Activated CD4-positive, alpha-beta T cell treated with anti-CD3 and anti-CD28 coated beads, Interleukin-2, amount 50 U/mL, for 4 hours (primary cell): ENCODE results near the gene SETDB1.

Experiments used
- DNase-seq, 2 experiments: peaks; one replicate each; pipeline ENCODE4 v3.0.0-alpha.2; 2020

Gene SETDB1

DNA sequence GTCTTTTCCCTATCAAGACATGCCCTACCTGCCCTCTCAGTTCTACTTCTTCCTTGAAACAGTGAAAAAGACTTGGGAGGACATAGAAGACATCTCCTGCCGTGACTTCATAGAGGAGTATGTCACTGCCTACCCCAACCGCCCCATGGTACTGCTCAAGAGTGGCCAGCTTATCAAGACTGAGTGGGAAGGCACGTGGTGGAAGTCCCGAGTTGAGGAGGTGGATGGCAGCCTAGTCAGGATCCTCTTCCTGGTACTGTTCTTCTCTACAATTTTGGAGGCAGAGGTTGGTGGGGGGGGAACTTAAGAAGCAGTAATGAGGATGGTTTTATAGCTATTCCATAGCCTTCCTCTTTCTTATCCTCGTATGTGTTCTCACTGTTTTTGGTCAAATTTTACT is 18.7 kb downstream of the SETDB1 start:
- no peak for DNase-seq

DNA sequence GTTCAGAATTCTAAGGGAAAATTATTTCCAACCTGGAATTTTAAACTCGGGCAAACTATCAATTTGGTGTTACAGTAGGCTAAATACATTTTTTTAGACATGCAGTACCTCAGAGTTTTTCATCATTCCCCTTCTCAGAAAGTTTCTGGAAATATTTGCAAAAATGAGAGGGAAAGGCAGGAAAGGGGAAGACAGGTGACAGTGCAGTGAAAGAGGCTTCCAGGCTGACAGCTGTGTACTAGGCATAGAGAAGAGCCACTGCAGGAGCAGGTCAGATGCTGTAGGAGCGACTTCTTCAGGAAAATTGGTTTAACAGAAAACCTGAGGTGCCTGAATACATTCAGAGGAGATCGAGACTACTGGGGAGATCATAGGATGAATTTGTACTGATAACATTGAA is 28.5 kb downstream of the SETDB1 start:
- DNase-seq, result no peak

DNA sequence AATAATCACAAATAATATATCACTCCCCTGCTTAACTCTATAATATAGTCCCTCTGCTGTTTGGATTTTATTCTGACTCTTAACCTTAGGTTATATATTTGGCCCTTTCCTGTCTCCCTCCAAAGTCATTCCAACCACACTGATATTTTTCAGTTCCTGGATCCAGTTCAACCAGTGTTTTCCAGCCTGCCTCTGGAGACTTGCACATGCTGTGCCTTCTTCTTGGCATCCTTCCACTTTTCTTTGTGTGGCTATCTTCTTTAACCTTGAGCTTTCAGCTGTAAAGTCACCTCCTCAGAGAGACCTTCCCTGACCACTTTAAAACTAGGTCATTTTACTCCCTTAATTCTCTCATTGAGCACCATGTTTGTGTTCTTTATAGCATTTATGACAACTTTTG is 29.1 kb downstream of the SETDB1 start:
- no peak for DNase-seq

DNA sequence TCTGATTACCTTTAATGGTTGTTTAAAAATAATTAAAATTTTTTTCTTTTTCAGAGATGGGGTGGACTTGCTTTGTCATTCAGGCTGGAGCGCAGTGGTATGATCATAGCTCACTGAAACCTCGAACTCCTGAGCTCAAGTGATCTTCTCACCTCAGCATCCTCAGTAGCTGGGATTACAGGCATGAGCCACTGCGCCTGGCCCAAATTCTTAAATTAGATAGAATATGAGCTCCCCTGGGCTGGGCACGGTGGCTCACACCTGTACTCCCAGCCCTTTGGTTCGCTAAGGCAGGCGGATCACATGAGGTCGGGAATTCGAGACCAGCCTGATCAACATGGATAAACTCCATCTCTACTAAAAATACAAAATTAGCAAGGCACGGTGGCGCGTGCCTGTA is 31.5 kb downstream of the SETDB1 start:
- no peak for DNase-seq

DNA sequence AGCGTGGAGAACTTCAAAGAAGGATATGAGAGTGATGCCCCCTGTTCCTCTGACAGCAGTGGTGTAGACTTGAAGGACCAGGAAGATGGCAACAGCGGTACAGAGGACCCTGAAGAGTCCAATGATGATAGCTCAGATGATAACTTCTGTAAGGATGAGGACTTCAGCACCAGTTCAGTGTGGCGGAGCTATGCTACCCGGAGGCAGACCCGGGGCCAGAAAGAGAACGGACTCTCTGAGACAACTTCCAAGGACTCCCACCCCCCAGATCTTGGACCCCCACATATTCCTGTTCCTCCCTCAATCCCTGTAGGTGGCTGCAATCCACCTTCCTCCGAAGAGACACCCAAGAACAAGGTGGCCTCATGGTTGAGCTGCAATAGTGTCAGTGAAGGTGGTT is 34.5 kb downstream of the SETDB1 start:
- DNase-seq, result no peak

DNA sequence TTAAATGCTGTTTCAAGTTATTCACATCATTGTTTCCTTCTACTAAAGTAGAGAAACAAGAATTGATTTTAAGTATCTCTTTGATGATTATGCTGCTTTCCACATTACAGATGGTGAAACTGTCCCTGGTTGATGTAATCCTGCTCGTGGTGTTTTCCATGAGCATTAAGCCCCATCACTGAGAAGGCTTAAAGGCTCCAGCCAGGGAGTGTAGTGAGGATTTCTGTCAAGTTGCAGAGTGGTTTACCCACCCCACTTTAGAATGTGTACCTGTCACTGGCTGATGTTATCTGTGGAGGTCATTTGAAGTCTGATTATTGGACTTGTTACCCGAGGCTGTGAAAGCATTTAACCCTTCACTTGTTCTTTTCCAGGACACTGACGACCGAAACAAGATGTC is 35.6 kb downstream of the SETDB1 start:
- DNase-seq, result no peak

DNA sequence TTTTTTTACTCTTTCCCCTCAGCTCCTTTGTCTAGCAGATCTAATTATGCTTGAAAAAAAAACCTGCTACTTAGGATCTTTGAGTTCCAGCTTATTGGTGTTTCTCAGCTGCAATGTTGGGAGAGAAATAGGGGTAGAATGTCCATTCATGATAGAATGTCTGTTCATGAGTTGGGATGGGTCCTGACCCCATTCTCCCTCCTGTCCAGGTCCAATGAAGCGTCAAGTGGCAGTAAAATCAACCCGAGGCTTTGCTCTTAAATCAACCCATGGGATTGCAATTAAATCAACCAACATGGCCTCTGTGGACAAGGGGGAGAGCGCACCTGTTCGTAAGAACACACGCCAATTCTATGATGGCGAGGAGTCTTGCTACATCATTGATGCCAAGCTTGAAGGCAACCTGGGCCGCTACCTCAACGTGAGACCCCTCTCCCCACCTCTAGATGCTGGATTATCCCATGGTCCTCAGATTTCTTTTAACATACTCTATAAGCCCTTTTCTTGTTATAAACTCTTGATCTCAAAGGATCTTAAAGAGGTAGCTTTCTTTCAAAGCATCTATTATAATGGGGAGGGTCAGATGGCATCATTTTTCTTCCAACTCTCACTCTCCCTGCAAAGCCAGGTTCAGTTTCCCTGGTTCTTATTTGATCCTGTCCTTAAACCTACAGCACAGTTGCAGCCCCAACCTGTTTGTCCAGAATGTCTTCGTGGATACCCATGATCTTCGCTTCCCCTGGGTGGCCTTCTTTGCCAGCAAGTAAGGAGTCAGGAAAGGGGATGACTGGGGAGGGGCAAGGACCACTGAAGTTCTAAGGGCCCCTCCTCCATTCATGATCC is 37.4 kb downstream of the SETDB1 start:
- no peak for DNase-seq

DNA sequence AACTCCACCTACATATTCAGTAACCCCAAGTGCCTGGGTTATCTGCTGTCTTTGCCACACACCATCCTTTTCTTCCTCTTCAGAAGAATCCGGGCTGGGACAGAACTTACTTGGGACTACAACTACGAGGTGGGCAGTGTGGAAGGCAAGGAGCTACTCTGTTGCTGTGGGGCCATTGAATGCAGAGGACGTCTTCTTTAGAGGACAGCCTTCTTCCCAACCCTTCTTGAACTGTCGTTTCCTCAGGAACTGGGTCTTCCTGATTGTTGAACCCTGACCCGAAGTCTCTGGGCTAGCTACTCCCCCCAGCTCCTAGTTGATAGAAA is 38.0 kb downstream of the SETDB1 start:
- DNase-seq, result no peak

DNA sequence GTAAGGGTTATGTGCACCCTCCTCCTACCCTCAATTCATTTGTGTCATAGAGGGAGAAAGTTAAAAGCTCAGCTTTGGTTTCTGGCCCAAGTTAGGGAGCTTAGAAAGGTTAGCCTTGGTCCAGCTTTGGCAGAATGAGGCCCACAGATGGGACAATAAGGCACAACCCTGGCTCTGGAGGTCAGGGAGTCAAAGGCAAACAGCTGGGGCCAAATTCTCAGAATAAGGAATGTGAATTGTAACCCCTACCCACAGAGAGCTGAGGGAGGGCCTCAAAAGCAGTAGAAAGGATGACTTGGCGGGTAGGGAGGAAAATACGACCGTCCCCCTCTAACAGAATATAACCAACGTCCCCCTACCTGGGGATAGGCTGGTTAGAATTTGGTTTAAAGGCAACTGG is 39.4 kb downstream of the SETDB1 start:
- no peak for DNase-seq

DNA sequence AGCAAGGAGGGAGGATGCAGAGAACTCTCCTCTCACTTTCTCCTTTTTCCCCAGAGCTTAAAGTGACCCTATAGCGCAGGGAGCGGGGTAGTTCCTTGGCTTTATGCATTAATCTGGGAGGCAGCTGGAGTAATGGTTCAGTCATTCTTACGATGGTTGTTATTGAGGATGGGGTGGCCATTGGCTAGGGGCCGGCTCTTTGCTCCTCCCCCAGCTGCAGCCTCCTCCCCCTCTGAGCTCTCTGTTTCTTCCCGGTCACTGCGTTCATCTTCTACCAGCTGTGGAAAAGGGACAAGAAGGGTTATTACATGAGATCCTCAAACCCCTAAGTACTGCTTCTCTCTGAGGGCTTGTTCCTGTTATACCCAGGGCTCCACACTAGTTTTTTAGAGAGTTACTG is 39.8 kb downstream of the SETDB1 start:
- no peak for DNase-seq

DNA sequence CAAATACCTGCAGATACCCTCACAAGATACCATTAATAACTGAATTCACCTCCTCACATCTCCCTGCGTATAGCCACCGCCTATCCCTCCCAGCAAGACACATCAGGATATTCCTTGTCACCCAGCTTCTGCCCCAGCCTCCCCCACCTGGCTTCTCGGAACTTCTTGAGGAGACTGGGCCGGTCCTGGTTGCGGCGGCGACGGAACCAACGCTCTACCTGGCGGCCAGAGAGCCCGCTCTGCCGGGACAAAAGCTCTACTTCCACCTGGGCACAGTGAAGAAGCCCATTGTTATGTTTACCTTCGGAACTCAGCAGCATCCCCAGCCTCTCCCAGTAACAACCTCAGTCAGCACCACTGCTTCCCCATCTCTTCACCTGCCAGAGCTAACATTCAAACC is 41.8 kb downstream of the SETDB1 start:
- DNase-seq, result no peak

DNA sequence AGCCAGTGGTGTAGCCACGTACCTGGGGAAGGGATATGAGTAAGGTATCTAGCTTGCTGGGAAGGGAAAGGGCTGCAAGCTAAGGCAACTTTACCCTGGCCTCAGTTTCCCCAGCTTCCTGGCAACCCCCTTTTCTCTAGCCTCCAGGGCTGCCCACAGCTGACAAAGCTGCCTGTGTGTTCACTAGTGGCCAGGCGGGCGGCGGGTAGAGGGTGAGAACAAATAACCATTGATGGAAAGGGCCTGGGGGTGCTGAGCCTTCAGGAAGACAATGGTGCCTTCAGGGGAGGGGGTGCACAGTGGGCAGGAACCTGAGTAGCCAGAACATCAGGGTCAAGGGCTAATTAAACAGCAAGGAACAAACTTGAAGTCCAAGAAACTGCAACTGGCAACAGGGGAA is 42.3 kb downstream of the SETDB1 start:
- DNase-seq, result no peak

DNA sequence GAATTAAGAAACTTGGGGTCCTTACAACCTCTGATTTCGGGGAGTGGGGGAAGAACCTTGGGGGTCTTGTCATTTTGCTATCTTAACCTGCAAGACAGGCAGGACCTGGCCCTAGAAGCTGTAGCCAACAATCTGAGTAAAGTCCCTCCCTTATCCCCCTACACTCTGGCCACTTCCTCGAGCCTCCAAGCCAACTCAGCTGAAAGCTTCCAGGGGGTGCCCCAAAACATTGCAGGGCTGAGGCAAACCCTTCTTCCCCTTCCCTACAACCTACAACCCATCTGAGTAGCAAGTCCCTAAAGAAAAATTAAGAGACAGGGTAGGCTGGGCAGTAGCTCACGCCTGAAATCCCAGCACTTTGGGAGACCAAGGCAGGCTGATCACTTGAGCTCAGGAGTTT is 43.5 kb downstream of the SETDB1 start:
- no peak for DNase-seq

DNA sequence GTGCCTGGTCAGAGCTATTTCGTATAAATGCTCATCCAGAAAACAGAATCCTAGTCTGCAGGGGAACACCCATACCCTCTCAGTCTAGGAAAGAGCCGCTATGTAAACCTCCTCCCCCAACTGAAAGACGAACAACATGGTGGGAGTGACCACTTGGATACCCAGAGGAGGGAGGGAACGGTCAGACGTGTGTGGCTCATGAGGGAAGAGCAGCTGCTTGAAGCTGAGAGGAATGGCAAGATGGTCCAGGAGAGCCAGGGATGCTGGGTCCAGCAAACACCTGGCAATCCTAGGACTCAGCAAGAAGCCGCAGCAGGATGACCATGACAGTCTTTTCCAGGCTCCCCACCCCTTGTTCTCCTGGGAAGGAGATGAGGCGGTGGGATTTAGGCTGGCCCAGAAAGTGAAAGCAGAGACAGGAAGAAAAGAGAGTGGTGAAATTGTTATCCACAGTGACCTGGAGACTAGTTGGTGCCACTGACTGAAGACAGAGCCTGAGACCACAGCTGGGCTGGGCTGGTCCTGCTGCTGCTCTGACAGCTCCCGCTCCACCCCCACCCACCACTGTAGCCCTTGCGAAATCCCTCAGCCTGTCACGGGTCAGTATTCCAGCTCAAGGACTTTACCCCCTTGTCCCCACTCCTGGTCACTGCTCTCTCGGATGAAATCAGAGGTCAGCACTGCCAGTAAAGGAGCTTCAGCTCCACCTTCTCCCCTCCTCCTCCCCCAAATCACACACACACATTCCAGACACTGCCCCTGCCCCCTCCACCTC is 44.8 kb downstream of the SETDB1 start:
- DNase-seq, result no peak

DNA sequence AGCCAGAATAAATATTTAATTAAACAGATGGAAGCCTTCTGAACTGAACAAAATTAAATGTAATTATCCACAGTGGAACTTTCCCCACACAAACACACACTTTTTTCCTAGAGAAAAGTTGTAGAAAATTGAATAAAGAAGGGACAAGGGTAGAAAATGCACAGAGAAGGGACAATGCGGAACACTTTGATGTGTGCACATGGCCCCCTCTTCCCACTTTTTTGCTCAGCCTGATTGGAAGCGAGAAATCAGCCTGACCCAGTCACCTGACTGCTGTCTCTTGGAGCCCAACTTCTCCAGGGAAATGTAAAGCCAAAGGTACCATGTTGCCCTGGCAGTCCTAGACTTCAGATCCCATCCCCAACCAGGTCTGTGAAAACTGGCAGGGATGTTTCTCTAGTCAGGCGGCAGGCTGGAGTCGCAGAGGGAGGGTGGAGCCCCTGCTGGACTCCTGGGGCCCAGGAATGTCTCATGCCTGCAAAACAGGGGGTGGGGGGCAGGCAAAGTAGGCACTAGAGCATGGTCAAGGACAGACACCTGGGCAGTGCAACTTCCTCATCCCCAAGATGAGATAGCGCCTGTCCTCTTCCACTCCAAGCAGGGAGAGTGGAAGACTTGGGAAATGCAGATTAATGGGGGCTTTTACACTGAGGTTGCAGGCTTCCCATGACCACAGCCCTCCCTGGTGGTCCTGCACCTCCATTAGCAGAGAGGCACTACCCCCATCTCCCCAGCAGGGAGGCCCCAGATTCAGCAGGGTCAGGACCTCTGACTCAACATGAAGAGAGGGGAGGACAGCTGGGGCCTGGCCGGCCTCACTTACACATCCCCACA is 45.6 kb downstream of the SETDB1 start:
- no peak for DNase-seq

DNA sequence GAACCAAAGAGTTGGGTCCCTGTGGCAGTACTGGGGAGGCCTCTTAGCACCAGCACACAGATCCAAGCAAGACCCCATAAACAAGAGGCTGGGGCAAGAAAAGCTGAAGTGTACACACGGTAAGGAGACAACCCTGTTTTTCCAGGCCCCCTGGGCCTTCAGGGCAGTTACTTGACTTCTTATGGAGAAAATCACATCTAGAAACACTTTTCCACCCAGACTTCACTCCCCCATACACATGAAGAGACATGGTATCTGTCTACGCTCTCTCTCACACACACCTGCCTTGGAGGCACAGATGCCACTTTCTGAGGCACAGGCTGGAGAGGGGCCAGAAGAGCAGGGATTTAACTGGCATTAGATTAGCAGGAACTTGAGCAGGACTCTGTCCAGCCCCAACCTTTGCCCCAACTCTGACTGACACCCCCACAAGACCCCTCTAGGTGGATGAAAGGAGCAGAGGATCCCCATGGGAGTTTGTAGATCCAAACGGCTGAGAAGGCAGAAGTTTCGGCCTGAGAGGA is 46.3 kb downstream of the SETDB1 start:
- no peak for DNase-seq

DNA sequence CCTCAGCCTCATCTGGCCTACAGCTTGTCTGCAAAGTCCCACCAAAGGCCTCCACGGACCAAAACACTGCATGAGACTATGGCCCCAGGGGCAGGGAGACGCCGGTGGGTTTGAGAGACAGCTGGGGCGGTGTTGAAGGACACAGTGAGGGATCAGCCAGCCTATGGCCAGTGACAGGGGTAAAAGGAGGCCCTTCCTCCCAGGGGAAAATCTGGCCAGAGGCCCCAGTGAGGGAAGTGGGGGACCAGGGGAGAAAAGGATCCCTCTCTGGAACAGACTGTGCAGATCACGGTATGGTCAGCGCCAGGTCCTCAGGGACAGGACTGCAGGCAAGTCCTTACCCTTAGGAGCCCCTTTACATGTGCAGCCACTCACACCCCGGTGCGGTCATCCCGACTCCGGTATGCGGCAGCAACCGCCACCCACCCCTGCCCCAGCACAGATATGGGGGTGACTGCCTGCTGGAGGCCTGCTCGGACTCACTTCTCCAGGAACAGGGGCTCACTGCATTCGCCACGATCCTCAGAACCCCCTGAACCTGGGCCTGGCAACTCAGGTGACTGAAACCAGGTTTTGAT is 47.2 kb downstream of the SETDB1 start:
- no peak for DNase-seq

DNA sequence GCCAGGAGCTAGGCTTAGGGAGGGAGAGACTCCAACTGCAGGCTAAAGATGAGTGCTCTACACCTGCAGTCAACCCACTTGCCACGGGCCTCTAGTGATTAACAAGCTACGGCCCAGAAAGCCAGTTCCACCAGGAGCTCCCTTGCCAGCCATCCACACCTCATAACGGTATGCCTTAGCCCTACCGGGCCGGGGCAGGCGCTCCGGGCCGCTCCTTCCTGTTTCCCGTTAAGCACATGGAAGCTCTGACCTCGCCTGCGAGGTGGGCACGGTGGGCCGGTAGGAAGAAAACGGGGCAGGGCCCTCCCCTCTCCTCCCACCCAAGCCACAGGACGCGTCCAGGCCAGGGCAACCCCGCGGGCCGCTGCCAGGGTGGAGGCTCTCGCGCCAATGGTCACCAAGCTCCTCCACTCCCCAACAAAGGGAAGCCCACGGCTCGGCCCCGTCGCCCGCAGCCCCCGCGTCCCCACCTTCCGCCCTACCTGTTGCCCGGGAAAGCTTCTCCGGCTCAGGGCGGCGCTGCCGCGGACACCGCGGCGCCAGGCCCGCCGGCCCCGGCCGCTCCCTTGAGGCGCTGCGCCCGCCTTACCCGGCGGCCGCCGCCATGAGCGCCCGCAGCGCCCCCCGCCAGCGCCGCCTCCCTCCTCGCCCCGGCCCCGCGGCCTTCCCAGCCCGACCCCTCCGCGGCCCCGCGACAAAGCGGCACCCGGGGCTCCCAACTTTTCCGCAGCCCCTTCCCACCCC is 47.8 kb downstream of the SETDB1 start:
- DNase-seq, result peak; percentile 32 to 33

DNA sequence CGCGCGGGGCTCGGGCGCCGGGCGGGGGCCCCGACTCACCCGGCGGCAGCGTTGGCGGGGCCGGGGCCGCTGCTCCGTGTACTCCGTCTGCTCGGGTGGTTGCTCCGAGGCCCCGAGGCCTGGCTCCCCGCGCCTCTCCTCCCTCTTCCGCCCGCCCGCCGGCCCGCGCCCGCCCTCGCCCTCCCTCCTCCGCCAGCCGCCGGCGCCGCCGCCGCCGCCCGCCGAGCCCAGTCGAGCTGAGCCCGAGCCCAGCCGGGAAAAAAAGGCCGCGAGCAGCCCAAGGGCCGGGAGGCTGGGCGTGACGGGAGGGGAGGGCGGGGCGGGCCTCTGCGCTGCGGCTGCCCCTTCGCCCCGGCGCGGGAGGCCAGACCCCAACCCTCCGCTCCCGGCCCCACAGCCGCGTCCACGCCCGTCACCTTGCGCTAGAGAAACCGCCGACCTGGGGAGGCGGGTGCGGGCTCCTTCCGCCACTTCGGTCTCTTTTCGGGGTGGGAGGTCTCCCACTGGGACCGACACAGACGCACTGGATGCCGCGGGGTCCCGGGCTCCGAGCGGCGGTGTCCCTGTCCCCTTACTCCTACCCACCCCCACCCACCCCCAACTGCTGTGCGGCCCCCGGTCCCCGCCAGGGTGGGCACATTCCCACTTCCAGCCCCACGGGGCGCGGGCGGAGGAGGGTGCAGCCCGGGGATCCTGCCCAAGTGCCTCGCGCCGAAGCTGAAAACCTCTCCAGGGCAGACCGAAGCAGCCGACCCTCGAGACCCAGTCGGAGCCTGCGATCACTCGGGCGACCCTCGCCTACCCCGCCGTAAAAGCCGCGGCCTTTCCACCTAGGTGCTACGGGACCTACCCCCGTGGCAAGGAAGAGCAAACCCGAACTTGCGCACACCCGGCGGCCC is 48.7 kb downstream of the SETDB1 start, which contains the start of gene CERS2:
CERS2 (minus strand) TSS at position 256 of the 899 bp plus-strand sequence. CDS start 5,745 bp downstream, outside the sequence.
- peak; percentile 66 to 68 for DNase-seq

DNA sequence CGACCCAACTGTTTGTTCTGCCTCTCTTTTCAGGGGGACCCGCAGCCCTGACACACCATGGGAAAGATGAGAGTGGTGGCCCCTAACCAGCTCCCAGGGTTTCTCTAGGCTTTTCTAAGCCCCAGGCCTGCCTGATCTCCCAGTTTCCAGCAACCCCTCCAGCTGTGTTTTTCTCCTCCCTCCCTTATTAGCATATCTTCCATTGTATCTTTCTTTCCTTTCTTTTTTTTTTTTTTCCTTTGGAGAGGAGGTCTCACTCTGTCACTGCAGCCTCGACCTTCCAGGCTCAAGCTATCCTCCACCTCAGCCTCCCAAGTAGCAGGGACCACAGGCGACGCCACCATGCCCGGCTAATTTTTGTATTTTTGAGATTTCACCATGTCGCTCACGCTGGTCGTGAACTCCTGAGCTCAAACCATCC is 50.2 kb downstream of the SETDB1 start:
- DNase-seq, result no peak
